Neural cell (in vitro differentiated cells): ENCODE data around the gene PPFIA1. TPM values are rescaled to one million over a fixed set of nuclear protein-coding genes. Genes with fewer than 3 reads are reported as not detected.

Source experiments
- H2AFZ ChIP-seq: fragments of 200-600, 300-800 bp; sonication (generic), shearing (Covaris generic); 2 replicates; pipeline ENCODE4 v1.6.0; 2014; ENCODE audit warnings: low read depth, mild to moderate bottlenecking, antibody characterized with exemption, low read length, moderate library complexity
- H3F3A ChIP-seq: fragments of 200-600 bp; shearing (Covaris generic); 2 replicates; pipeline ENCODE4 v1.6.1; 2016; ENCODE audit warnings: mild to moderate bottlenecking, moderate library complexity, mixed read lengths, antibody characterized with exemption, low read length; ENCODE audit not compliant: insufficient read depth, poor library complexity, severe bottlenecking
- H3K27ac ChIP-seq: fragments of 200-600, 300-800 bp; sonication (generic), shearing (Covaris generic); 2 replicates; pipeline ENCODE4 v1.5.1; 2014; ENCODE audit warnings: mild to moderate bottlenecking, low read length, moderate library complexity
- H3K27me3 ChIP-seq: fragments of 300-800, 200-600 bp; sonication (generic), shearing (Covaris generic); 2 replicates; pipeline ENCODE4 v1.6.0; 2014; ENCODE audit warnings: mild to moderate bottlenecking, low read depth, low read length, moderate library complexity; ENCODE audit not compliant: insufficient read depth
- H3K36me3 ChIP-seq: fragments of 300-800, 200-600 bp; sonication (generic), shearing (Covaris generic); 2 replicates; pipeline ENCODE4 v1.5.1; 2014; ENCODE audit warnings: mild to moderate bottlenecking, antibody characterized with exemption, low read length, moderate library complexity; ENCODE audit not compliant: insufficient read depth
- H3K4me2 ChIP-seq: fragments of 300-800, 200-600 bp; sonication (generic), shearing (Covaris generic); 2 replicates; pipeline ENCODE4 v1.6.0; 2014; ENCODE audit warnings: mild to moderate bottlenecking, low read length
- H3K4me3 ChIP-seq: fragments of 300-800, 200-600 bp; sonication (generic), shearing (Covaris generic); 2 replicates; pipeline ENCODE4 v1.5.1; 2014; ENCODE audit warnings: mild to moderate bottlenecking, low read length, moderate library complexity
- H3K79me2 ChIP-seq: fragments of 200-600 bp; shearing (Covaris generic); replicated peaks from 2 replicates; pipeline ENCODE4 v1.6.0; 2014; ENCODE audit warnings: mild to moderate bottlenecking, low read length, moderate library complexity; ENCODE audit not compliant: insufficient read depth
- H3K9ac ChIP-seq: fragments of 300-800, 200-600 bp; sonication (generic), shearing (Covaris generic); 2 replicates; pipeline ENCODE4 v1.6.1; 2016; ENCODE audit warnings: mild to moderate bottlenecking, low read length, mixed read lengths
- H3K9me2 ChIP-seq: fragments of 200-600 bp; shearing (Covaris generic); 2 replicates; pipeline ENCODE4 v1.6.1; 2016; ENCODE audit warnings: mild to moderate bottlenecking, low read length, mixed read lengths; ENCODE audit not compliant: insufficient read depth
- H3K9me3 ChIP-seq: fragments of 200-600, 300-800 bp; sonication (generic), shearing (Covaris generic); 2 replicates; pipeline ENCODE4 v1.6.1; 2016; ENCODE audit warnings: mild to moderate bottlenecking, mixed run types, low read length, moderate library complexity, mixed read lengths
- H4K20me1 ChIP-seq: fragments of 200-600 bp; shearing (Covaris generic); 2 replicates; pipeline ENCODE4 v1.6.1; 2016; ENCODE audit warnings: mild to moderate bottlenecking, mixed run types; ENCODE audit not compliant: insufficient read depth
- CTCF ChIP-seq: fragments of 450-650 bp; IDR thresholded peaks from 2 replicates; pipeline ENCODE4 v1.5.1; 2014; ENCODE audit warnings: antibody characterized with exemption, mild to moderate bottlenecking, moderate library complexity; ENCODE audit not compliant: poor library complexity, severe bottlenecking
- EZH2 ChIP-seq: fragments of 200-600, 300-800 bp; shearing (Covaris generic), sonication (generic); IDR thresholded peaks from 2 replicates; pipeline ENCODE4 v1.6.1; 2014; ENCODE audit warnings: antibody characterized with exemption, low read length, borderline replicate concordance, mild to moderate bottlenecking; ENCODE audit not compliant: insufficient read depth, poor library complexity, severe bottlenecking
- MXI1 ChIP-seq: fragments of 450-650 bp; conservative IDR thresholded peaks from 2 replicates; pipeline ENCODE4 v1.6.1; 2014; ENCODE audit warnings: antibody characterized with exemption, mild to moderate bottlenecking; ENCODE audit not compliant: poor library complexity, severe bottlenecking
- POLR2AphosphoS5 ChIP-seq: IDR thresholded peaks from 2 replicates; pipeline ENCODE4 v1.6.1; 2012
- REST ChIP-seq: IDR thresholded peaks from 2 replicates; pipeline ENCODE4 v1.6.1; 2012; ENCODE audit warnings: borderline replicate concordance
- SMC3 ChIP-seq: fragments of 450-650 bp; conservative IDR thresholded peaks from 2 replicates; pipeline ENCODE4 v1.6.1; 2014; ENCODE audit warnings: antibody characterized with exemption, mild to moderate bottlenecking, moderate library complexity; ENCODE audit not compliant: poor library complexity
- TAF1 ChIP-seq: IDR thresholded peaks from 2 replicates; pipeline ENCODE4 v1.6.1; 2012; ENCODE audit warnings: low read depth
- polyA plus RNA-seq: library from polyadenylated mRNA; depleted of rRNA; stranded (reverse); fragments of >200 nt; gene quantifications from 2 replicates; pipeline ENCODE4 v1.2.3, GENCODE V29; 2014

PPFIA1 gene
- polyA plus RNA-seq, 1 donor from 2014 or later: 48.9 TPM

- H3K9me2 ChIP-seq: no peaks in the 10 kb centered on the region
- H3F3A ChIP-seq: no peaks in the 10 kb centered on the region
- H3K79me2 ChIP-seq: no peaks in the 10 kb centered on the region
- H3K9ac ChIP-seq: no peak overlapping the region
- peaks cover 13% of the 10 kb centered on the region for H3K36me3 ChIP-seq
- TF ChIP-seq EZH2: no peak
- TF ChIP-seq MXI1: no peak
- no peak for TF ChIP-seq CTCF
- TF ChIP-seq POLR2AphosphoS5: no peak
- H4K20me1 ChIP-seq: no peaks in the 10 kb centered on the region
- H3K9me3 ChIP-seq: no peaks in the 10 kb centered on the region
- H3K4me3 ChIP-seq: no peak overlapping the region
- no peak overlapping the region for H3K27ac ChIP-seq
- H2AFZ ChIP-seq: no peak overlapping the region
- H3K4me2 ChIP-seq: no peak overlapping the region
- H3K27me3 ChIP-seq: no peaks in the 10 kb centered on the region
These were observed 110.9 kb downstream of the PPFIA1 start for GRCh38 chr11:70381350-70381749.

- no peak overlapping the region for H3K4me2 ChIP-seq
- no peaks in the 10 kb centered on the region for H3K27me3 ChIP-seq
- H3K4me3 ChIP-seq: no peak overlapping the region
- H3K36me3 ChIP-seq: peaks cover 13% of the 10 kb centered on the region
- H3K9me2 ChIP-seq: no peaks in the 10 kb centered on the region
- no peak overlapping the region for H3K27ac ChIP-seq
- no peak overlapping the region for H3K9ac ChIP-seq
- TF ChIP-seq SMC3: no peak
- TF ChIP-seq TAF1: no peak
- no peak for TF ChIP-seq EZH2
- no peak for TF ChIP-seq CTCF
- no peak for TF ChIP-seq REST
- TF ChIP-seq MXI1: no peak
- no peaks in the 10 kb centered on the region for H3F3A ChIP-seq
- H3K79me2 ChIP-seq: no peaks in the 10 kb centered on the region
- no peaks in the 10 kb centered on the region for H4K20me1 ChIP-seq
- H3K9me3 ChIP-seq: no peaks in the 10 kb centered on the region
- H2AFZ ChIP-seq: no peak overlapping the region
These were observed 111.7 kb downstream of the PPFIA1 start for GRCh38 chr11:70381872-70382861.
